ENCODE measurements around the gene TNIP2. TPM values are rescaled to one million over a fixed set of nuclear protein-coding genes. Genes with fewer than 3 reads are reported as not detected.

TNIP2 gene
- total RNA-seq, 2 donors from 2014 or later, result 80.9 to 89.3 TPM

DNA sequence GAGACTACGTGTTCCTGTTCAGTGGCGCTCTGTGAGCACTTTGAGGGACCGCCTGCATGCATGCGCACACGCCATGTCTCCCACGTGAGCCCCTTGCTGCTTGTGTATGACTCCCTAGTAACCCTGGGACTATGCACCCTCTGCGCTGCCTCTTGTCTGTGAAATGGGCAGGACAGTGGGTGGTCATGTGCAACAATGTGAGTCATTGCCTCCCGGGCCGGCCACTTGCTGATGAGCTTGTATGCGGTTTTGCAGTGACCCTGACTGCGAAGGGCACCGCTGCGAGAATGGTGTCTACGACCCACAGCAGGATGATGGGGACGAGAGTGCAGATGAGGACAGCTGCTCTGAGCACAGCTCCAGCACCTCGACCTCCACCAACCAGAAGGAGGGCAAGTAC, 61.4 kb downstream of the TNIP2 start:
- Mint-ChIP-seq H3K27ac (no peak overlapping the region), H3K27me3 (no peaks in the 10 kb centered on the region), H3K4me3 (no peak overlapping the region), H3K36me3 (peaks cover 27% of the 10 kb centered on the region), H3K9me3 (no peaks in the 10 kb centered on the region), H3K4me1 (ENCODE audit: low read depth in 2 of 2) (peaks cover 27 to 33% of the 10 kb centered on the region in 2 donors)
- no peak for ATAC-seq
- DNase-seq (ENCODE audit: low spot score), result no peak

DNA sequence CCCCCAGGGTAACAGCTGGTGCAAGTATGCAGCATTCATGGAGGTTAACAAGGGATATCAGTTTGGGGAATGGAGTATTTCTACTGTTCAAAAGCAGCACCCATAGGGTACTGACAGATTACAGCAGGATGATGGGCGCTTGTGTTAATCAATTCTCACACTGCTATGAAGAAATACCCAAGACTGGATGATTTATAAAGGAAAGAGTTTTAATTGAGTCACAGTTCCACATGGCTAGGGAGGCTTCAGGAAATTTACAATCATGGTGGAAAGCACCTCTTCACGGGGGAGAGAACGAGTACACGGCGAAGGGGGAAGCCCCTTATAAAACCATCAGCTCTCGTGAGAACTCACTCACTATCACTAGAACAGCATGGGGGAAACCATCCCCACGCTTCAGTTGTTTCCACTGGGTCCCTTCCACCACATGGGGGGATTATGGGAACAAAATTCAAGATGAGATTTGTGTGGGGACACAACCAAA, 64.1 kb downstream of the TNIP2 start:
- H3K4me1 Mint-ChIP-seq (ENCODE audit: low read depth in 2 of 2), result peaks cover 30 to 36% of the 10 kb centered on the region in 2 donors
- peak overlapping the region; percentile 83 to 89 for H3K27ac Mint-ChIP-seq
- no peaks in the 10 kb centered on the region for H3K27me3 Mint-ChIP-seq
- DNase-seq (ENCODE audit: low spot score), result no peak
- no peaks in the 10 kb centered on the region for H3K9me3 Mint-ChIP-seq
- peak overlapping the region; percentile 54 for H3K4me3 Mint-ChIP-seq
- peak; percentile 19 to 70 for ATAC-seq
- peaks cover 22% of the 10 kb centered on the region for H3K36me3 Mint-ChIP-seq

Other genes starting within 250 kb of the TNIP2 start
- gene FAM193A, start 219.7 kb downstream of the TNIP2 start, total RNA-seq, result 10 to 100 TPM; 28.0 to 50.9 TPM
- 100 to 1,000 TPM; 121 to 129 TPM for gene SH3BP2, start 36.7 kb upstream of the TNIP2 start, total RNA-seq
- gene ADD1, start 87.5 kb upstream of the TNIP2 start, total RNA-seq, result 100 to 1,000 TPM; 259 to 291 TPM
- 100 to 1,000 TPM in 1 of 2 donors, 10 to 100 TPM in 1; 91.5 to 136 TPM for gene NOP14, start 207.1 kb upstream of the TNIP2 start, total RNA-seq
- gene GRK4, start 207.2 kb upstream of the TNIP2 start, total RNA-seq, result 10 to 100 TPM in 1 of 2 donors, 1 to 10 TPM in 1; 8.0 to 12.1 TPM